T-helper 1 cell treated with Interleukin-12 subunit alpha and Interleukin-12 subunit beta and Interleukin-4 antibody, amounts not matched to agents 30 ng/mL and 1 ng/mL, for 36 hours (primary cell): ENCODE results near the gene TMEM123. TPM values are rescaled to one million over a fixed set of nuclear protein-coding genes. Genes with fewer than 3 reads are reported as not detected.

Experiments used
- intact Hi-C: fragments of 100-400 bp; cut with micrococcal nuclease; formaldehyde crosslinking; loops from one replicate; pipeline ENCODE4 v1.15.1; 2024
- total RNA-seq: library from RNA; stranded (reverse); gene quantifications from 2 replicates; pipeline ENCODE4 v1.2.3, GENCODE V29; 2022

TMEM123 gene
- total RNA-seq, 1 donor from 2014 or later: 359 TPM

GRCh38 chr11:102429226-102429625 lies 23.3 kb downstream of the TMEM123 start:
- intact Hi-C loops: no loop called here

DNA sequence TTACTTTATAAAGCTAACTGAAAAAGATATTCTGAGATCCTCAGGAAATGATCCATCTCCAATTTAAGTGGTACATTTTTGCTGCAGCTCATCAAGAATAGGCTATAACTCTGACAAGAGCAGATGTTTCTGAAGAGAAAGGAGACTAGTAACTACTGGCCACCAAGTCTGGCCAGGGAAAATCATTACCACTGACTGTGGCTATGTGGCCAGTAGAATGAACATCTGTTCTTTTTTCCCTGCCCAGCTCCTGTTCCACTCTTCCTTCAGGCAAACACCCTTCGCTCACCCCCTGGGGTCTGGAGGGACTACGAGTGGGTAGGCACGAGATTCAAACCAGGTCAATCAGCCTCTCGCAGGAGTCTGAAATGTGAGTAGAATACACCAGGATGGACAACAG lies 23.9 kb downstream of the TMEM123 start:
- intact Hi-C loops: no loop called here

DNA sequence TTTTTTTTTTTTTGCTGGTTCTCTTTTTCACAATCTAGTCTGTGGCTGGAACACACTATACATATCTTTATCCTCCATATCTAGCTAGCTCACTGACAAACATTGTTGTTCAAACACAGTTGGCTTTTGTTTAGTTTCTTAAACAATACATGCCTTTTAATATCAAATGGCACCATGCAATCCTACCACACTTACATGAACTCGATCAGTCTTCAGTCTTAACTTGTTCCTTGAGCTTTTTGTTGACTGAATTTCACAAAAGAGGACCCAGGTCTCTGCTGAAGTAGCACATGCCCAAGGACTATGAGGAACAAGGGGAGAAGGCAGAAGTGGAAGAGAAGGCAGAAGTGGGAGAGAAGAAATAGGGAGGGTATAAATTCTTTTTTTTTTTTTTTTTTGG lies 25.5 kb downstream of the TMEM123 start:
- intact Hi-C loops: no loop called here

GRCh38 chr11:102426570-102426969 lies 26.0 kb downstream of the TMEM123 start:
- intact Hi-C loops: no loop called here

GRCh38 chr11:102426000-102426399 lies 26.6 kb downstream of the TMEM123 start:
- intact Hi-C loops: no loop called here

DNA sequence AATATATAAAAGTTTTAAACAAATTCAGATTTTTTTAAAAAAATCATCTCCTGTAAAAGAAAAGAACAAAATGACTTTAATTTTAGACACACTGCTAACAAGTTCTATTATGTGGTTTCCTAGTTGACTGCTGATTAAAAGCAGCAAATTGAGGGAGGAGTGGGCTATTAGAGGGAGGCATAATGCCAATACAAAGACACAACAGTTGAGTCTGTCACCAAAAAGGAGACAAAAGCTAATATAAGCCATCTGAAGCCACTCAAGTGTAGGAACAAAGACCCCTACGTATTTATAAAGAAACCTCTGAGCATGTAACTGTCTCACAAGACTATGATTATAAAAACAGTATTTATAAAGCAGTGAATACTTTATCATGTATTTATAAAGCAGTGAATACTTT lies 28.6 kb downstream of the TMEM123 start:
- intact Hi-C loops: no loop called here

DNA sequence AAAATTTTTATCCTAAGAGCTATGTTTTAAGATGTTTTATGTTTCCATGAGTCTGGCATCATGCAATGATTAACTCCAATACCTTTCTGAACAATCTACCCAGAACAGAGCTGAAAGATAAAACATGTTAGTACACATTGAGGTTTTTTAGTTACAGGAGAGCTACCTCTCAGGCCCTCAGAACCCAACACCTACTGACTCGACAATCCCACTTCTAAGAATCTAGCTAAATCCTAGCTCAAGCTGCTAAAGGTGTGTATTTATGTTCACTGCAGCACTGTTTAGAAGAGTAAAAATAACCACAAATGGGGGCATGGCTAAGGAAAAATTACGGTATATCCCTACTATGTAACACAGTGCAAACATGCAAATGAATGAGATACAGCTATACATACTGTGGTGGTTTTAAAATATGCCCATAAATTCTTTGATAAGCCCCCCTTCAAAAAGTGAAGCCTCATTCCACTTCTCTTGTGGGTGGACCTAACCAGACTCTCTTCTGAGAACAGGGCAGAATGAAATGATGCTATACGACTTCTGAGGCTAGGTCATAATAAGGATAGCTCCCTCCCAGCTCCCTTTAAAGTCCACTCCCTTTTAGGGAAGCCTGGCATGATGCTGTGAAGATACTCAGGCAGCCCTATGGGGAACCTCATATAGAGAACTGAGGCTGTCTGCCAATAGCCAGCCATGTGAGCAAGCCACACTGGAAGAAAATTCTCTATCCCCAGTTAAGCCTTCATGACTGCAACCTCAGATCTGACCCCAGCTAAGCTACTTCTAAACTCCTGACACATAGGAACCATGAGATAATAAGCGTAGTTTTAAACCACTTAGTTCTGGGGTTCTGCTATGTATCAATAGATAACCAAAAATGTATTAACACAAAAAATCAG lies 29.5 kb downstream of the TMEM123 start:
- intact Hi-C loops: loop anchor here (1.0 kb wide), 1 partner anchor 7 kb away; no protein-coding TSS in a partner anchor

GRCh38 chr11:102421261-102421660 lies 31.3 kb downstream of the TMEM123 start:
- intact Hi-C loops: no loop called here

DNA sequence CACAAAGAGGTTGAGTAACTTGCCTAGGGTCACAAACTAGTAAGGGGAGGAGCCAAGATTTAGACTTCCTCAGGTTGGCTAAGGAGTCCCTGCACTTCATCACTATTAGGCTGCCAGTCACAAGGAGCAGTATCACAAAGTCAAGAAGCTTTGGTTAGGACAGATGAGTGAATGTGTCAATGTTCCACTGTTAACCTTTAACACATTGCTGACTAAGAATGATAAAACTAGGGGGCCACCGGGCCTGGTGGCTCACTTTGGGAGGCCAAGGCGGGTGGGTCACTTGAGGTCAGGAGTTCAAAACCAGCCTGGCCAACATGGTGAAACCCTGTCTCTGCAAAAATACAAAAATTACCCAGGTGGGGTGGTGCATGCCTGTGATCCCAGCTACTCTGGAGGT lies 32.0 kb downstream of the TMEM123 start:
- intact Hi-C loops: no loop called here

GRCh38 chr11:102419181-102419580 lies 33.4 kb downstream of the TMEM123 start:
- intact Hi-C loops: no loop called here

DNA sequence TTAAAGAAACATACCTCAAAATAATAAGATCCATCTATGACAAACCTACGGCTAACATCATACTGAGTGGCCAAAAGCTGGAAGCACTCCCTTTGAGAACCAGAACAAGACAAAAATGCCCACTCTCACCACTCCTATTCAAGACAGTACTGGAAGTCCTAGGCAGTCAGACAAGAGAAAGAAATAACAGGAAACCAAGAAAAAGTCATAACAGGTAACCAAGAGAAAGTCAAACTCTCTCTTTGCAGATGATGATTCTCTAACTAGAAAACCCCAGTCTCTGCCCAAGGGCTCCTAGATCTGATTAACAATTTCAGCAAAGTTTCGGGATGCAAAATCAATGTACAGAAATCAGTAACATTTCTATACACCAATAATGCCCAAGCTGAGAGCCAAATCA lies 35.6 kb downstream of the TMEM123 start:
- intact Hi-C loops: loop anchor here (1.0 kb wide), 4 partner anchors 13 to 78 kb away; no protein-coding TSS in a partner anchor

- intact Hi-C loops: no loop called here
Measured at GRCh38 chr11:102415304-102415916, 37.2 kb downstream of the TMEM123 start.

- intact Hi-C loops: no loop called here
Measured at GRCh38 chr11:102414559-102414958, 38.0 kb downstream of the TMEM123 start.

GRCh38 chr11:102413497-102413896 lies 39.1 kb downstream of the TMEM123 start:
- intact Hi-C loops: no loop called here

GRCh38 chr11:102411142-102411541 lies 41.4 kb downstream of the TMEM123 start:
- intact Hi-C loops: no loop called here

DNA sequence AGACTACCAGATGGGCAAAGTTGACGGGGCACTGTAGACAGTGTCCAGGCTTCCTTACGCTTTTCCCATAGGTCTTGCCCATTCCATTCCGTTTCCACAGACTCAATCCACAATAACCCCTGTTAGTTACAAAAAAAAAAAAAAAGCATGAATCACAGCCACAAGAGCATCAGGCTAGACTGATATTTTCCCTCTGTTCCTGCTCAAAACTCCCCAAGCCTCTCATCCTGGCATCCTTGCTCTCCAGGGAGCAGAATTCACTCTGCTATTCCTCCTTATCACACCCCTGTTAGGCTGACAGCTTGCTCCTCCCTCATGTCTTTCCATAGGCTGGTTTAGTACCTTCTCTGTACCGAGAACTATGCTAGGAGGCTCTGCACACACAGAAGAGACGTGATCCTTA lies 42.2 kb downstream of the TMEM123 start:
- intact Hi-C loops: no loop called here

- intact Hi-C loops: no loop called here
Measured at GRCh38 chr11:102408339-102408738, 44.2 kb downstream of the TMEM123 start.

GRCh38 chr11:102407901-102408300 lies 44.7 kb downstream of the TMEM123 start:
- intact Hi-C loops: no loop called here

- intact Hi-C loops: no loop called here
Measured at GRCh38 chr11:102406099-102406498, 46.5 kb downstream of the TMEM123 start.

GRCh38 chr11:102405501-102405900 lies 47.1 kb downstream of the TMEM123 start:
- intact Hi-C loops: no loop called here

DNA sequence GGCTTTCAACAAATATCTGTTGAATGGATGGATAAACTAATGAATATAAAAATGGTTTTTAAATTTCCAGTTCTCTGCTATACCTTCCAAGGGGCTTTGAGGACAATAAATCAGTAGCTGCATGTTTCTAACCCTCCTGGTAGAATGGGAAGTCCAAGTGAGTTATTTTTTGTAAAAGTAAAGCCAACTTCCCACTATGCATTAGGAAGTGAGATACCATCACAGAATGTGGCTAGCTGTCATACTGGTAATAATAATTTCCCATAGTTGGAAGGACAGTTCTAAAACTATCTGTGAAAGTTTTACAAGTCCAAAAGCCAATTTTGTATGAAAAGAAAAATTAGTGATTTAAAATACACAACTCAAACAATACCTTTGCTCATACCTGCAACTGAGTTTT lies 50.0 kb downstream of the TMEM123 start:
- intact Hi-C loops: no loop called here

DNA sequence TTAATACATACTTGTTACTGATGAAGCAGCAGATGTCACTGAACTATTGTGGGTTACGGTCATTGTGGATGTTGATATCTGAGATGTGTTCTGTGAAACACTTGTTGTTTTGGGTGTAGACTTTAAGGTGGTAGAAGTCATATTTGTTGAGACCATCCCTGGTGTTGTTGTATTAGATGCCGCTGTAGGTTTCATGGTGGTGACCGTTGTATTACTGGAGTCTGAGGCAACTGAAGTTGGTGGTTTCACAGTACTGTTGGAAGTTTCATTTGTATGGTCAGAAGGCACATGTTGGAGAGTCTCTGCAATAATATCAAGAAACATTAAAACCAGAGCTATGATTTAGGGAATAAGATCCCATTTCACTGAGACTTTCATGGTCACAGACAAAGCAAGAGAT lies 50.7 kb downstream of the TMEM123 start:
- intact Hi-C loops: no loop called here

DNA sequence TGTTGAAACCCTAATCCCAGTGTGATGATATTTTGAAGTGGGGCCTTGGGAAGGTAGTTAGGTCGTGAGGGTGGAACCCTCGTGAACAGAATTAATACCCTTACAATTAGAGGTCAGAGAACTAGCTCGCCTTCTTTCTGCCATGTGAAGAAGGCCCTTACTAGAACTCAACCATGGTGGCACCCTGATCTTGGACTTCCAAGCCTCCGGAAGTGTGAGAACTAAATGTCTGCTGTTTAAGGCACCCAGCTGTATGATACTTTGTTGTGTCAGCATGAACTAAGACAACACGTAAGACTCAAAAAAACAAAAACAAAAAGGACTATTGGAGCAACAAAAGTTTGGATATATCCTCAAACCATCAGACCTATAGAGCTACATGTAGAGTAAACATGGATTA lies 52.0 kb downstream of the TMEM123 start:
- intact Hi-C loops: no loop called here
